ENCODE measurements around the gene SRP68. TPM values are rescaled to one million over a fixed set of nuclear protein-coding genes. Genes with fewer than 3 reads are reported as not detected.

SRP68 gene
- total and polyA plus RNA-seq, 4 experiments from 2014 or later: 59.1 to 92.4 (median 85.7) TPM

- peaks cover 3% of the 10 kb centered on the region for H3K36me3 ChIP-seq (ENCODE audit: insufficient read depth, low read length)
- no peak overlapping the region for H3K4me3 ChIP-seq (ENCODE audit: low read length in 2 of 2)
- no peak for DNase-seq
- Mint-ChIP-seq H3K4me3 (no peak overlapping the region), H3K36me3 (peaks cover 0 to 1% of the 10 kb centered on the region in 2 donors), H3K27me3 (no peaks in the 10 kb centered on the region), H3K4me1 (peaks cover 10 to 26% (median 15%) of the 10 kb centered on the region in 4 donors), H3K9me3 (no peaks in the 10 kb centered on the region), H3K27ac (peak overlapping the region in 1 of 7 donors; percentile 48)
- no peak overlapping the region for H3K27ac ChIP-seq (ENCODE audit: low read depth, low read length)
- CTCF ChIA-PET (ENCODE audit: partially characterized antibody): interaction anchor here (1.0 to 2.2 kb wide), 6 partner anchors 10 to 249 kb away, joined by 3 to 11 read pairs (median 6); partner anchors contain the start of gene MRPL38
- no peaks in the 10 kb centered on the region for H3K9me3 ChIP-seq (ENCODE audit: control insufficient read depth in 1 of 2, low read length in 2 of 2)
- peaks cover 14% of the 10 kb centered on the region for H3K4me1 ChIP-seq (ENCODE audit: insufficient read depth, low read length)
- intact Hi-C loops (cut with micrococcal nuclease): no loop called here
- POLR2A ChIA-PET (ENCODE audit: partially characterized antibody): no interaction called here
- H3K27me3 ChIP-seq (ENCODE audit: insufficient read depth, low read length): no peaks in the 10 kb centered on the region
Observed at GRCh38 chr17:75998327-75998795, 74.0 kb downstream of the SRP68 start.

GRCh38 chr17:75996665-75997590 lies 75.4 kb downstream of the SRP68 start:
- Mint-ChIP-seq H3K4me3 (peak overlapping the region in 7 of 8 donors; percentile 26 to 79 (median 61)), H3K27me3 (no peaks in the 10 kb centered on the region), H3K36me3 (peaks cover 3 to 4% of the 10 kb centered on the region in 2 donors), H3K27ac (peak overlapping the region; percentile 71 to 94 (median 88)), H3K4me1 (peaks cover 10 to 26% (median 15%) of the 10 kb centered on the region in 4 donors), H3K9me3 (no peaks in the 10 kb centered on the region)
- Histone ChIP-seq H3K36me3 (ENCODE audit: insufficient read depth, low read length) (peaks cover 3% of the 10 kb centered on the region), H3K27me3 (ENCODE audit: insufficient read depth, low read length) (no peaks in the 10 kb centered on the region), H3K9me3 (ENCODE audit: control insufficient read depth in 1 of 2, low read length in 2 of 2) (no peaks in the 10 kb centered on the region), H3K27ac (ENCODE audit: low read depth, low read length) (peak overlapping the region; percentile 48), H3K4me3 (ENCODE audit: low read length in 2 of 2) (peak overlapping the region in 1 of 2 donors; percentile 2), H3K4me1 (ENCODE audit: insufficient read depth, low read length) (peaks cover 14% of the 10 kb centered on the region)
- peak in 3 of 5 donors; percentile 15 to 23 (median 17) for DNase-seq
- intact Hi-C loops (cut with micrococcal nuclease): no loop called here
- ChIA-PET POLR2A (ENCODE audit: partially characterized antibody) (interaction anchor here (1.0 to 1.2 kb wide), 2 partner anchors 101 to 121 kb away, joined by 3 to 5 read pairs; partner anchors contain the start of gene TRIM65), CTCF (ENCODE audit: partially characterized antibody) (interaction anchor here (0.7 to 2.2 kb wide), 6 partner anchors 9 to 131 kb away, joined by 3 to 11 read pairs (median 4); no protein-coding TSS in a partner anchor)

GRCh38 chr17:75995385-75995925 lies 76.9 kb downstream of the SRP68 start:
- intact Hi-C loops (cut with micrococcal nuclease): no loop called here
- no peak for DNase-seq

GRCh38 chr17:75994802-75995370 lies 77.4 kb downstream of the SRP68 start:
- no peak for DNase-seq
- no peaks in the 10 kb centered on the region for H3K9me3 Mint-ChIP-seq
- Histone ChIP-seq H3K27me3 (ENCODE audit: insufficient read depth, low read length) (no peaks in the 10 kb centered on the region), H3K9me3 (ENCODE audit: control insufficient read depth in 1 of 2, low read length in 2 of 2) (no peaks in the 10 kb centered on the region), H3K4me3 (ENCODE audit: low read length in 2 of 2) (no peak overlapping the region), H3K36me3 (ENCODE audit: insufficient read depth, low read length) (peaks cover 3% of the 10 kb centered on the region), H3K27ac (ENCODE audit: low read depth, low read length) (no peak overlapping the region), H3K4me1 (ENCODE audit: insufficient read depth, low read length) (peaks cover 14% of the 10 kb centered on the region)
- CTCF ChIA-PET (ENCODE audit: partially characterized antibody): interaction anchor here (0.9 to 1.7 kb wide), 2 partner anchors 9 to 90 kb away, joined by 4 read pairs; partner anchors contain the start of gene MRPL38
- peak overlapping the region in 2 of 7 donors; percentile 31 to 47 for H3K27ac Mint-ChIP-seq
- H3K4me3 Mint-ChIP-seq: no peak overlapping the region
- H3K27me3 Mint-ChIP-seq: no peaks in the 10 kb centered on the region
- peaks cover 10 to 26% (median 15%) of the 10 kb centered on the region in 4 donors for H3K4me1 Mint-ChIP-seq
- peaks cover 5 to 9% of the 10 kb centered on the region in 2 donors for H3K36me3 Mint-ChIP-seq
- POLR2A ChIA-PET (ENCODE audit: partially characterized antibody): interaction anchor here (1.0 kb wide), 1 partner anchor 89 kb away, joined by 3 read pairs; no protein-coding TSS in a partner anchor
- intact Hi-C loops (cut with micrococcal nuclease): no loop called here

More at GRCh38 chr17:75995385-75995925, 76.9 kb downstream of the SRP68 start:
- no peak overlapping the region for H3K4me3 Mint-ChIP-seq
- H3K27ac Mint-ChIP-seq: peak overlapping the region in 4 of 7 donors; percentile 19 to 47 (median 26)
- no peaks in the 10 kb centered on the region for H3K9me3 Mint-ChIP-seq
- CTCF ChIA-PET (ENCODE audit: partially characterized antibody): interaction anchor here (0.9 to 2.1 kb wide), 4 partner anchors 9 to 90 kb away, joined by 4 to 8 read pairs (median 4); partner anchors contain the start of gene MRPL38
- no peak overlapping the region for H3K27ac ChIP-seq (ENCODE audit: low read depth, low read length)
- H3K9me3 ChIP-seq (ENCODE audit: control insufficient read depth in 1 of 2, low read length in 2 of 2): no peaks in the 10 kb centered on the region
- H3K27me3 ChIP-seq (ENCODE audit: insufficient read depth, low read length): no peaks in the 10 kb centered on the region
- POLR2A ChIA-PET (ENCODE audit: partially characterized antibody): interaction anchor here (1.0 kb wide), 1 partner anchor 90 kb away, joined by 3 read pairs; no protein-coding TSS in a partner anchor
- no peak overlapping the region for H3K4me3 ChIP-seq (ENCODE audit: low read length in 2 of 2)
- H3K4me1 Mint-ChIP-seq: peaks cover 10 to 26% (median 15%) of the 10 kb centered on the region in 4 donors
- H3K4me1 ChIP-seq (ENCODE audit: insufficient read depth, low read length): peaks cover 14% of the 10 kb centered on the region
- H3K36me3 ChIP-seq (ENCODE audit: insufficient read depth, low read length): peaks cover 3% of the 10 kb centered on the region
- H3K27me3 Mint-ChIP-seq: no peaks in the 10 kb centered on the region
- H3K36me3 Mint-ChIP-seq: peaks cover 5 to 9% of the 10 kb centered on the region in 2 donors

GRCh38 chr17:75991396-75991795 lies 80.9 kb downstream of the SRP68 start:
- Histone ChIP-seq H3K4me3 (ENCODE audit: low read length in 2 of 2) (no peak overlapping the region), H3K4me1 (ENCODE audit: insufficient read depth, low read length) (peaks cover 1% of the 10 kb centered on the region), H3K27me3 (ENCODE audit: insufficient read depth, low read length) (no peaks in the 10 kb centered on the region), H3K9me3 (ENCODE audit: control insufficient read depth in 1 of 2, low read length in 2 of 2) (no peaks in the 10 kb centered on the region), H3K27ac (ENCODE audit: low read depth, low read length) (no peak overlapping the region), H3K36me3 (ENCODE audit: insufficient read depth, low read length) (peaks cover 3% of the 10 kb centered on the region)
- POLR2A ChIA-PET (ENCODE audit: partially characterized antibody): interaction anchor here (1.0 kb wide), 1 partner anchor 11 kb away, joined by 3 read pairs; no protein-coding TSS in a partner anchor
- no peaks in the 10 kb centered on the region for H3K9me3 Mint-ChIP-seq
- H3K27ac Mint-ChIP-seq: peak overlapping the region in 1 of 7 donors; percentile 57
- H3K27me3 Mint-ChIP-seq: no peaks in the 10 kb centered on the region
- peaks cover 0 to 7% (median 0%) of the 10 kb centered on the region in 4 donors for H3K4me1 Mint-ChIP-seq
- no peak overlapping the region for H3K4me3 Mint-ChIP-seq
- no peak for DNase-seq
- H3K36me3 Mint-ChIP-seq: peaks cover 5 to 9% of the 10 kb centered on the region in 2 donors
- CTCF ChIA-PET (ENCODE audit: partially characterized antibody): interaction anchor here (1.0 kb wide), 1 partner anchor 10 kb away, joined by 3 read pairs; no protein-coding TSS in a partner anchor
- intact Hi-C loops (cut with micrococcal nuclease): no loop called here

Measured in CD4-positive, alpha-beta memory T cell (primary cell).